Esophagus squamous epithelium (tissue), 4 donors: ENCODE results near the gene SEMA4D.

Source experiments
- POLR2A ChIP-seq, 4 donors: fragments of 450-650 bp; IDR thresholded peaks; one replicate each; pipeline ENCODE4 v1.6.1; 2017; ENCODE audit warnings: antibody characterized with exemption in 4 of 4, mild to moderate bottlenecking in 4 of 4, moderate library complexity in 3 of 4
- TF ChIP-seq, protein P1 (sequence below), 6 experiments: fragments of 450-650 bp in 4 of 6; fragments of 200-600 bp in 2 of 6; sonication (generic) in 2 of 6; IDR thresholded peaks; one replicate each; pipeline ENCODE4 v1.5.1; 2016 to 2019; ENCODE audit warnings: antibody characterized with exemption in 6 of 6, mild to moderate bottlenecking in 4 of 6, moderate library complexity in 4 of 6

DNA sequence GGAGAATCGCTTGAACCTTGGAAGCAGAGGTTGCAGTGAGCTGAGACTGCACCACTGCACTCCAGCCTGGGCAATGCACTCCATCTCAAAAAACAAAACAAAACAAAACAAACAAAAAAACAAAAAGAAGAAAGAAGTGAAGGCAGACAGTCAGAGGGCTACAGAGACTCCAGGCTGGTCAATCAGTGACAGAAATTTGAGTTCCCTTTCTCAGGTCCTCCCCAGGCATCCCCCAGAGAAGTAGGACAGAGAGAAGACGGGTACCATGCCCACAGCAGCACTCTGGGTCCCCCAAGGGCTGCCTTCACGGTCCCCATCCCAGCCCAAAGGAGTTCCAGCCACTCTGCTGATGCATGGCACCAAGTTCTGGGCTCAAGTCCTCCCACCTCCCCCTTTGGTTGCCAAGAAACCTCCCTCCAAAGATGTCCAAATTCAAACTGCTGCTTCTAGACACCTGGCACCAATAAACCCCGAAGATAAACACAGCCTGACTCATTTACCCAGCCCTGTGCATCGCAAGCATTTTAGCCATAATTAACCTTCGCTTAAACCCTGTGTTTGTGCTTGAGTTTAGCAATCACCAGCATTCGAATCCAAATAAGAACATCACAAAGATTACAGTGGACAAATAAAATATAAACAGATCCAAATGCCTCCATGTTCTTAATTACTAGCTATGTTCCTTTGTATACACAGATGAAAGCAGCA is 24.0 kb downstream of the SEMA4D start:
- TF ChIP-seq, protein P1, sequence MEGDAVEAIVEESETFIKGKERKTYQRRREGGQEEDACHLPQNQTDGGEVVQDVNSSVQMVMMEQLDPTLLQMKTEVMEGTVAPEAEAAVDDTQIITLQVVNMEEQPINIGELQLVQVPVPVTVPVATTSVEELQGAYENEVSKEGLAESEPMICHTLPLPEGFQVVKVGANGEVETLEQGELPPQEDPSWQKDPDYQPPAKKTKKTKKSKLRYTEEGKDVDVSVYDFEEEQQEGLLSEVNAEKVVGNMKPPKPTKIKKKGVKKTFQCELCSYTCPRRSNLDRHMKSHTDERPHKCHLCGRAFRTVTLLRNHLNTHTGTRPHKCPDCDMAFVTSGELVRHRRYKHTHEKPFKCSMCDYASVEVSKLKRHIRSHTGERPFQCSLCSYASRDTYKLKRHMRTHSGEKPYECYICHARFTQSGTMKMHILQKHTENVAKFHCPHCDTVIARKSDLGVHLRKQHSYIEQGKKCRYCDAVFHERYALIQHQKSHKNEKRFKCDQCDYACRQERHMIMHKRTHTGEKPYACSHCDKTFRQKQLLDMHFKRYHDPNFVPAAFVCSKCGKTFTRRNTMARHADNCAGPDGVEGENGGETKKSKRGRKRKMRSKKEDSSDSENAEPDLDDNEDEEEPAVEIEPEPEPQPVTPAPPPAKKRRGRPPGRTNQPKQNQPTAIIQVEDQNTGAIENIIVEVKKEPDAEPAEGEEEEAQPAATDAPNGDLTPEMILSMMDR (IDR thresholded peaks at IDR 0.05), result no peak
- no peak for TF ChIP-seq POLR2A (IDR thresholded peaks at IDR 0.05)
